ENCODE results near the gene SLC22A12.

SLC22A12 gene

DNA sequence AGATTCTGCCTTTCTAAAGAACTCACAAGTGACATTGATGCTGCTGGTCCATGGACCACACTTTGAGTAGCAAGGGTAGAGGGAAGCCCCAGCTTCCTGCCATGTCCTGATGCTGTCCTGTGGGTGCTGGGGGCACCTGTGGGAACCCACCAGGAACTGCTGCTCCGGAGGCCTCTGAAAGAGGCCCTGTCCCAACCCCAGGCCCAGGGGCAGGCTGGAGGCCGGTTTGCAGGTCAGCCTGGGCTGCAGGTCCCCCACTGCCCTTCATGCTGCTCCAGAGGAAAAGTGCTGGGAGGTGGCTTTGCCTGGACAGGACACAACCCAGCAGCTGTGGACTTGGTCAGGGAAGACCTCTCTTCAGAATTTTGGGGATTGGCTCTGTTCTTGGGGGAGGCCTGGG is 44.8 kb upstream of the SLC22A12 start:
- Mint-ChIP-seq H3K4me1 (peaks cover 9% of the 10 kb centered on the region), H3K27ac (no peak overlapping the region), H3K4me3 (no peak overlapping the region), H3K27me3 (ENCODE audit: low read depth, poor library complexity) (peaks cover 33% of the 10 kb centered on the region), H3K36me3 (ENCODE audit: low read depth) (no peaks in the 10 kb centered on the region), H3K9me3 (peaks cover 25% of the 10 kb centered on the region)
- TF ChIP-seq, protein P1, sequence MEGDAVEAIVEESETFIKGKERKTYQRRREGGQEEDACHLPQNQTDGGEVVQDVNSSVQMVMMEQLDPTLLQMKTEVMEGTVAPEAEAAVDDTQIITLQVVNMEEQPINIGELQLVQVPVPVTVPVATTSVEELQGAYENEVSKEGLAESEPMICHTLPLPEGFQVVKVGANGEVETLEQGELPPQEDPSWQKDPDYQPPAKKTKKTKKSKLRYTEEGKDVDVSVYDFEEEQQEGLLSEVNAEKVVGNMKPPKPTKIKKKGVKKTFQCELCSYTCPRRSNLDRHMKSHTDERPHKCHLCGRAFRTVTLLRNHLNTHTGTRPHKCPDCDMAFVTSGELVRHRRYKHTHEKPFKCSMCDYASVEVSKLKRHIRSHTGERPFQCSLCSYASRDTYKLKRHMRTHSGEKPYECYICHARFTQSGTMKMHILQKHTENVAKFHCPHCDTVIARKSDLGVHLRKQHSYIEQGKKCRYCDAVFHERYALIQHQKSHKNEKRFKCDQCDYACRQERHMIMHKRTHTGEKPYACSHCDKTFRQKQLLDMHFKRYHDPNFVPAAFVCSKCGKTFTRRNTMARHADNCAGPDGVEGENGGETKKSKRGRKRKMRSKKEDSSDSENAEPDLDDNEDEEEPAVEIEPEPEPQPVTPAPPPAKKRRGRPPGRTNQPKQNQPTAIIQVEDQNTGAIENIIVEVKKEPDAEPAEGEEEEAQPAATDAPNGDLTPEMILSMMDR (IDR thresholded peaks at IDR 0.05) = no peak
- no peak for DNase-seq

DNA sequence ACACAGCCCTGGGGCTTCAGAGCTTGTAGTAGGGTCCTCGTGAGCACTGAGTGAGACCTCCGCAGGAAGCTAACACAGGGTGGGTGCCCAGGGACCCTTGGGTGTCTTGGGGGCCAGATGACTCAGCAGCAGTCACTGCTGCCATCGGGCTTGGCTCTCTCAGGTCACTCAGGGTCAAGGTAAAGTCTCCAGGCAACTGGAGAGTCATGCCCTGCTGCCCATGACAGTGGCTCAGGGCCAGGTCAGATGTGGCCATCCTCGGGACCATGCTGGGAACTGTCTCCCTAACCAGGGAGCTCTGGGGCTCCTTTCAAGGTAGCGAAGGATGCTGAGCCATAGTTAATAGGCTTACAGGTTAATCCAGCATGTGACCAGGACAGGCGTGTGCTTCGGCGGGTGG is 44.4 kb upstream of the SLC22A12 start:
- Mint-ChIP-seq H3K9me3 (peaks cover 25% of the 10 kb centered on the region), H3K27me3 (ENCODE audit: low read depth, poor library complexity) (peaks cover 30% of the 10 kb centered on the region), H3K36me3 (ENCODE audit: low read depth) (no peaks in the 10 kb centered on the region), H3K27ac (no peak overlapping the region), H3K4me3 (no peak overlapping the region), H3K4me1 (peaks cover 9% of the 10 kb centered on the region)
- DNase-seq = no peak
- TF ChIP-seq, protein P1 (IDR thresholded peaks at IDR 0.05) = no peak

DNA sequence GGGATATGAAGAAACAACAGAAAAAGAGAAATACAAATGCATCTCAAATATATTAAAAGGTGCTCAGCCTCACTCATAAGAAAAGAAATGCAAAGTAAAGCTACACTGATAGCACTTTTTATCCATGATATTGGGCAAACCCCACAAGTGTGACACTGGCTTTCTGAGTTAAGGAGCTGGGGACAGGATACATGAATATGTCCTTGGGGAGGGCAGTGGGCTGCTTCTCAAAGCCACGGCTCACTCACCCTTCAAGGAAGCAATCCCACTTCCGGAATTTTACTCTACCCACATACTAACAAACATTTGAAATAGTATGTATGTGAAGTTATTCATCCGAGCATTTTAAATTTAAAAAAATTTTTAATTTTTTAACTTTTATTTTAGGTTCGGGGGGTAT is 41.1 kb upstream of the SLC22A12 start:
- no peak for DNase-seq
- H3K4me1 Mint-ChIP-seq = peaks cover 25% of the 10 kb centered on the region
- no peak overlapping the region for H3K4me3 Mint-ChIP-seq
- no peaks in the 10 kb centered on the region for H3K36me3 Mint-ChIP-seq (ENCODE audit: low read depth)
- TF ChIP-seq, protein P1 (IDR thresholded peaks at IDR 0.05) = no peak
- H3K9me3 Mint-ChIP-seq = peaks cover 26% of the 10 kb centered on the region
- peaks cover 18% of the 10 kb centered on the region for H3K27me3 Mint-ChIP-seq (ENCODE audit: low read depth, poor library complexity)
- no peak overlapping the region for H3K27ac Mint-ChIP-seq

DNA sequence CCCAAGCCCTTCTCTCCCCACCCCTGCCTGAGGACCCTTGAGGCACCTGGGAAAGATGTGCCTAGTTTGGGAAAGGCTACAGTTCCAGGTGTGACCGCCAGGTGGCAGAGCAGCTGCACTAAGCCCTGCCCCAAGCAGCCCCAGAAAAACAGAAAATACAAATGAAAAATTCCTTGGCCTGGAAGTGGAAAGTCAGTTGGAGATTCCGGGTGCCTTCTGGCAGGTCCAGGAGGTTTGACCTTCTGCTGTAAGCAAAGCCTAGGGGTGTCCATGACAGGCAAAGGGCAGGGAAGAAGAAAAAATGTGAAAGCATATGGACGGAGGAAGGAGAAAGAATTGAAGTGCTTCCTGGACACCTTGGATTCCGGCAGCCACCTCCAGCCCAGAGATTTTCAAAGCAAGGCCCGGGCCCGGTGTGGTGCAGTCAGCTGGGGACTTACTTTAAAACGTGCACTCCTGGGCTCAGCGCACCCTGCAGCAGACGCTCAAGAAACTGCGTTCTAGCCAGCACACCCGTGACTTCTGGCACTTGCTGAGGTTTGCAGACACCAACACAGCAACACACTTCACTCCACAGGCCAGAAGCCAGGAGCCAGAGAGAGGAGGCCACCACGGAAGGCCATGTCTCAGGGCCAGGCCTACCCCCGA is 37.3 kb upstream of the SLC22A12 start:
- Mint-ChIP-seq H3K4me3 (peak overlapping the region; percentile 39), H3K4me1 (peaks cover 54% of the 10 kb centered on the region), H3K36me3 (ENCODE audit: low read depth) (no peaks in the 10 kb centered on the region), H3K27ac (peak overlapping the region; percentile 91), H3K9me3 (peaks cover 17% of the 10 kb centered on the region), H3K27me3 (ENCODE audit: low read depth, poor library complexity) (peaks cover 11% of the 10 kb centered on the region)
- DNase-seq = peak; percentile 79
- TF ChIP-seq, protein P1 (IDR thresholded peaks at IDR 0.05) = peak; percentile 99

DNA sequence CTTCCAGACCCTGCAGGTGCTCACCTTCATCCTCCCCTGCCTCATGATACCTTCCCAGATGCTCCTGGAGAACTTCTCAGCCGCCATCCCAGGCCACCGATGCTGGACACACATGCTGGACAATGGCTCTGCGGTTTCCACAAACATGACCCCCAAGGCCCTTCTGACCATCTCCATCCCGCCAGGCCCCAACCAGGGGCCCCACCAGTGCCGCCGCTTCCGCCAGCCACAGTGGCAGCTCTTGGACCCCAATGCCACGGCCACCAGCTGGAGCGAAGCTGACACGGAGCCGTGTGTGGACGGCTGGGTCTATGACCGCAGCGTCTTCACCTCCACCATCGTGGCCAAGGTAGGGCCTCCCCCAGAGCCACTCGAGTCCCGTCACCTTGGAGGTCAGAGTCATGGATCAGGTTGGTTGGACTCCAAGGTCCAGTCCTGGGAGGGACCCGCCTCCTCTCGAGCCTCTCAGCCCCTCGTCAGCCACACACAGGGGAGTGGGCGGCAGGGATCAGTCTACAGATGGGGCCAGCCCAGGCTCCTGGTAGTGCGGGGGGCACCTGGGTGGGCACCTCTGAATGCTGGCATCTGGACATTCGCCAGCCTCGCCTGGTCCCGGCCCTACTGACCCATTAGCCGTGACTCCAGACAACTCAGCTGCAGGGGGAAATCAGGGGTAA is 34.8 kb upstream of the SLC22A12 start:
- Mint-ChIP-seq H3K9me3 (peaks cover 14% of the 10 kb centered on the region), H3K27ac (no peak overlapping the region), H3K27me3 (ENCODE audit: low read depth, poor library complexity) (peaks cover 5% of the 10 kb centered on the region), H3K4me3 (no peak overlapping the region), H3K4me1 (peaks cover 68% of the 10 kb centered on the region), H3K36me3 (ENCODE audit: low read depth) (no peaks in the 10 kb centered on the region)
- TF ChIP-seq, protein P1 (IDR thresholded peaks at IDR 0.05) = no peak
- no peak for DNase-seq
